SHP77 treated with DMSO at 0.1 percent for 48 hours (cell line): ENCODE data around the gene MAD1L1.

Experiments used
- DNase-seq: peaks from one replicate; lab custom pipeline; 2025; lab: John Stamatoyannopoulos, UW

Gene MAD1L1

GRCh38 chr7:2218444-2218785, 14.3 kb downstream of the MAD1L1 start:
- no peak for DNase-seq

- DNase-seq: no peak
Observed at GRCh38 chr7:2217716-2218443, 14.9 kb downstream of the MAD1L1 start.

- DNase-seq: no peak
Observed at GRCh38 chr7:2217206-2217605, 15.5 kb downstream of the MAD1L1 start.

- no peak for DNase-seq
Observed at GRCh38 chr7:2215851-2216250, 16.9 kb downstream of the MAD1L1 start.

GRCh38 chr7:2214636-2215035, 18.1 kb downstream of the MAD1L1 start:
- DNase-seq: no peak

- no peak for DNase-seq
Observed at GRCh38 chr7:2213551-2214215, 19.1 kb downstream of the MAD1L1 start.

- no peak for DNase-seq
Observed at GRCh38 chr7:2212906-2213305, 19.8 kb downstream of the MAD1L1 start.

- no peak for DNase-seq
Observed at GRCh38 chr7:2211926-2212325, 20.8 kb downstream of the MAD1L1 start.

GRCh38 chr7:2211259-2211880, 21.4 kb downstream of the MAD1L1 start:
- DNase-seq: no peak

GRCh38 chr7:2210551-2211258, 22.0 kb downstream of the MAD1L1 start:
- DNase-seq: no peak

- DNase-seq: no peak
Observed at GRCh38 chr7:2209961-2210323, 22.8 kb downstream of the MAD1L1 start.

GRCh38 chr7:2209146-2209960, 23.4 kb downstream of the MAD1L1 start:
- DNase-seq: no peak

GRCh38 chr7:2208712-2209111, 24.0 kb downstream of the MAD1L1 start:
- no peak for DNase-seq

GRCh38 chr7:2205036-2205780, 27.5 kb downstream of the MAD1L1 start:
- DNase-seq: no peak

GRCh38 chr7:2204446-2204845, 28.3 kb downstream of the MAD1L1 start:
- no peak for DNase-seq

GRCh38 chr7:2203766-2204300, 28.9 kb downstream of the MAD1L1 start:
- DNase-seq: no peak

- DNase-seq: no peak
Observed at GRCh38 chr7:2202901-2203765, 29.6 kb downstream of the MAD1L1 start.

GRCh38 chr7:2202361-2202761, 30.4 kb downstream of the MAD1L1 start:
- no peak for DNase-seq

- DNase-seq: no peak
Observed at GRCh38 chr7:2201686-2202360, 30.9 kb downstream of the MAD1L1 start.
